Activated T-cell treated with anti-CD3 and anti-CD28 coated beads, Interleukin-2, amount 50 U/mL, for 4 hours (primary cell): ENCODE measurements around the gene SREK1. TPM values are rescaled to one million over a fixed set of nuclear protein-coding genes. Genes with fewer than 3 reads are reported as not detected.
"Not testable (repeated sequence)": the region's sequence is repeated elsewhere in the genome, so short reads cannot be mapped to it uniquely, and the experiment has no call there.

Source experiments
- ATAC-seq, 2 donors: fragments of 200-7000 bp; cut with Tn5 transposase; one replicate each; pipeline ENCODE4 v1.10.0; 2021
- DNase-seq: peaks from one replicate; pipeline ENCODE4 v3.0.0-alpha.2; 2020
- H3K27me3 Mint-ChIP-seq: one replicate; pipeline ENCODE4 v1.8.0; 2021; ENCODE audit warnings: low read depth, mixed read lengths
- H3K36me3 Mint-ChIP-seq: one replicate; pipeline ENCODE4 v1.8.0; 2022; ENCODE audit warnings: mixed read lengths; ENCODE audit not compliant: insufficient read depth
- H3K4me1 Mint-ChIP-seq: one replicate; pipeline ENCODE4 v1.8.0; 2021; ENCODE audit warnings: low read depth, mixed read lengths
- H3K4me3 Mint-ChIP-seq: one replicate; pipeline ENCODE4 v1.8.0; 2021; ENCODE audit warnings: mild to moderate bottlenecking, moderate library complexity, mixed read lengths
- H3K9me3 Mint-ChIP-seq: one replicate; pipeline ENCODE4 v1.8.0; 2021; ENCODE audit warnings: mixed read lengths
- total RNA-seq, 3 donors: library from RNA; stranded (reverse); gene quantifications; one replicate each; pipeline ENCODE4 v1.2.1, GENCODE V29; 2021

The SREK1 gene
- total RNA-seq, 3 donors from 2014 or later: 53.5 to 57.3 (median 57.0) TPM

GRCh38 chr5:66179297-66180051, 35.4 kb downstream of the SREK1 start:
- H3K4me1 Mint-ChIP-seq: peaks cover 4% of the 10 kb centered on the region
- DNase-seq (no peak), ATAC-seq (peak; percentile 10 to 34)
- H3K36me3 Mint-ChIP-seq: peaks cover 40% of the 10 kb centered on the region
- no peak overlapping the region for H3K4me3 Mint-ChIP-seq
- no peaks in the 10 kb centered on the region for H3K27me3 Mint-ChIP-seq
- H3K9me3 Mint-ChIP-seq: no peaks in the 10 kb centered on the region

- H3K4me1 Mint-ChIP-seq: peaks cover 4% of the 10 kb centered on the region
- no peaks in the 10 kb centered on the region for H3K27me3 Mint-ChIP-seq
- no peaks in the 10 kb centered on the region for H3K9me3 Mint-ChIP-seq
- no peak overlapping the region for H3K4me3 Mint-ChIP-seq
- ATAC-seq (peak in 1 of 2 donors; percentile 28), DNase-seq (no peak)
- H3K36me3 Mint-ChIP-seq: peaks cover 36% of the 10 kb centered on the region
These were observed 36.4 kb downstream of the SREK1 start for GRCh38 chr5:66180282-66181155.

- no peaks in the 10 kb centered on the region for H3K4me1 Mint-ChIP-seq
- H3K36me3 Mint-ChIP-seq: peaks cover 13% of the 10 kb centered on the region
- no peak overlapping the region for H3K4me3 Mint-ChIP-seq
- DNase-seq: no peak
- H3K27me3 Mint-ChIP-seq: no peaks in the 10 kb centered on the region
- H3K9me3 Mint-ChIP-seq: no peaks in the 10 kb centered on the region
- no peak for ATAC-seq
These were observed 42.0 kb downstream of the SREK1 start for GRCh38 chr5:66186108-66186507.

GRCh38 chr5:66193419-66193818, 49.3 kb downstream of the SREK1 start:
- no peak for ATAC-seq
- no peak overlapping the region for H3K4me3 Mint-ChIP-seq

GRCh38 chr5:66197764-66198405, 53.8 kb downstream of the SREK1 start:
- H3K4me1 Mint-ChIP-seq: no peaks in the 10 kb centered on the region
- no peaks in the 10 kb centered on the region for H3K27me3 Mint-ChIP-seq
- no peak overlapping the region for H3K4me3 Mint-ChIP-seq
- DNase-seq (no peak), ATAC-seq (no peak)
- H3K9me3 Mint-ChIP-seq: peaks cover 3% of the 10 kb centered on the region
- peaks cover 20% of the 10 kb centered on the region for H3K36me3 Mint-ChIP-seq

More at GRCh38 chr5:66193419-66193818, 49.3 kb downstream of the SREK1 start:
- Mint-ChIP-seq H3K36me3 (peaks cover 21% of the 10 kb centered on the region), H3K9me3 (no peaks in the 10 kb centered on the region), H3K4me1 (no peaks in the 10 kb centered on the region), H3K27me3 (no peaks in the 10 kb centered on the region)
- DNase-seq: no peak

- DNase-seq (no peak), ATAC-seq (no peak)
- Mint-ChIP-seq H3K4me1 (no peaks in the 10 kb centered on the region), H3K4me3 (no peak overlapping the region), H3K27me3 (no peaks in the 10 kb centered on the region), H3K9me3 (peaks cover 3% of the 10 kb centered on the region), H3K36me3 (peaks cover 20% of the 10 kb centered on the region)
These were observed 54.7 kb downstream of the SREK1 start for GRCh38 chr5:66198837-66199236.

- Mint-ChIP-seq H3K9me3 (peaks cover 3% of the 10 kb centered on the region), H3K4me3 (no peak overlapping the region), H3K4me1 (no peaks in the 10 kb centered on the region), H3K27me3 (no peaks in the 10 kb centered on the region), H3K36me3 (peaks cover 4% of the 10 kb centered on the region)
- DNase-seq (no peak), ATAC-seq (no peak)
These were observed 59.4 kb downstream of the SREK1 start for GRCh38 chr5:66203531-66203930.

- Mint-ChIP-seq H3K27me3 (no peaks in the 10 kb centered on the region), H3K36me3 (peaks cover 1% of the 10 kb centered on the region), H3K4me3 (no peak overlapping the region), H3K4me1 (no peaks in the 10 kb centered on the region), H3K9me3 (peaks cover under 1% of the 10 kb centered on the region)
- DNase-seq (no peak), ATAC-seq (no peak)
These were observed 62.4 kb downstream of the SREK1 start for GRCh38 chr5:66206465-66206864.

- Mint-ChIP-seq H3K4me1 (no peaks in the 10 kb centered on the region), H3K4me3 (no peak overlapping the region), H3K27me3 (no peaks in the 10 kb centered on the region), H3K9me3 (no peaks in the 10 kb centered on the region), H3K36me3 (no peaks in the 10 kb centered on the region)
- ATAC-seq (no peak), DNase-seq (no peak)
These were observed 63.9 kb downstream of the SREK1 start for GRCh38 chr5:66207800-66208561.

- Mint-ChIP-seq H3K4me1 (no peaks in the 10 kb centered on the region), H3K9me3 (no peaks in the 10 kb centered on the region), H3K36me3 (no peaks in the 10 kb centered on the region), H3K4me3 (no peak overlapping the region), H3K27me3 (no peaks in the 10 kb centered on the region)
- DNase-seq (no peak), ATAC-seq (no peak)
These were observed 65.2 kb downstream of the SREK1 start for GRCh38 chr5:66209350-66209749.

GRCh38 chr5:66209794-66210193, 65.7 kb downstream of the SREK1 start:
- Mint-ChIP-seq H3K27me3 (no peaks in the 10 kb centered on the region), H3K4me3 (no peak overlapping the region)

GRCh38 chr5:66213533-66213932, 69.4 kb downstream of the SREK1 start:
- DNase-seq (no peak), ATAC-seq (no peak)
- Mint-ChIP-seq H3K4me1 (no peaks in the 10 kb centered on the region), H3K9me3 (no peaks in the 10 kb centered on the region), H3K27me3 (no peaks in the 10 kb centered on the region), H3K4me3 (no peak overlapping the region), H3K36me3 (no peaks in the 10 kb centered on the region)

More at GRCh38 chr5:66209794-66210193, 65.7 kb downstream of the SREK1 start:
- no peaks in the 10 kb centered on the region for H3K4me1 Mint-ChIP-seq
- H3K9me3 Mint-ChIP-seq: no peaks in the 10 kb centered on the region
- DNase-seq (no peak), ATAC-seq (no peak)
- H3K36me3 Mint-ChIP-seq: no peaks in the 10 kb centered on the region

GRCh38 chr5:66222455-66222854, 78.4 kb downstream of the SREK1 start:
- Mint-ChIP-seq H3K9me3 (peaks cover 7% of the 10 kb centered on the region), H3K4me1 (no peaks in the 10 kb centered on the region), H3K36me3 (peaks cover 5% of the 10 kb centered on the region), H3K4me3 (no peak overlapping the region), H3K27me3 (no peaks in the 10 kb centered on the region)
- no peak for DNase-seq
- ATAC-seq: no peak

- H3K27me3 Mint-ChIP-seq, H3K4me3 Mint-ChIP-seq, H3K9me3 Mint-ChIP-seq, H3K4me1 Mint-ChIP-seq, H3K36me3 Mint-ChIP-seq, ATAC-seq, DNase-seq: not testable (repeated sequence)
These were observed 78.8 kb downstream of the SREK1 start for GRCh38 chr5:66222896-66223295.
